Measurements from ENCODE around the gene TENT4B. TPM values are rescaled to one million over a fixed set of nuclear protein-coding genes. Genes with fewer than 3 reads are reported as not detected.

TENT4B gene
- total RNA-seq, 1 donor from 2014 or later: 15.2 TPM

GRCh38 chr16:50255538-50255937 lies 102.4 kb downstream of the TENT4B start:
- H3K9me3 Mint-ChIP-seq: no peaks in the 10 kb centered on the region
- DNase-seq (ENCODE audit: low spot score): no peak
- Histone ChIP-seq H3K4me3 (no peak overlapping the region), H3K4me1 (peaks cover 21% of the 10 kb centered on the region), H3K36me3 (no peaks in the 10 kb centered on the region), H3K27me3 (no peaks in the 10 kb centered on the region), H3K9me3 (ENCODE audit: low read depth) (no peaks in the 10 kb centered on the region), H3K9ac (no peak overlapping the region), H3K4me2 (no peak overlapping the region), H3K27ac (no peak overlapping the region), H4K20me1 (ENCODE audit: low read depth) (peaks cover 7% of the 10 kb centered on the region), H3F3A (ENCODE audit: low read depth) (peaks cover 14% of the 10 kb centered on the region), H3K79me2 (ENCODE audit: low read depth) (no peaks in the 10 kb centered on the region), H2AFZ (replicated peaks) (no peak overlapping the region)
- H3K27me3 Mint-ChIP-seq (ENCODE audit: insufficient read depth, low read depth): peaks cover 17% of the 10 kb centered on the region
- no peak overlapping the region for H3K4me3 Mint-ChIP-seq
- TF ChIP-seq EZH2 (IDR thresholded peaks at IDR 0.05) (no peak), CTCF (IDR thresholded peaks at IDR 0.05) (no peak), EZH2phosphoT487 (IDR thresholded peaks at IDR 0.05) (no peak)
- H3K36me3 Mint-ChIP-seq: no peaks in the 10 kb centered on the region
- no peak overlapping the region for H3K27ac Mint-ChIP-seq
- H3K4me1 Mint-ChIP-seq: peaks cover 23% of the 10 kb centered on the region

DNA sequence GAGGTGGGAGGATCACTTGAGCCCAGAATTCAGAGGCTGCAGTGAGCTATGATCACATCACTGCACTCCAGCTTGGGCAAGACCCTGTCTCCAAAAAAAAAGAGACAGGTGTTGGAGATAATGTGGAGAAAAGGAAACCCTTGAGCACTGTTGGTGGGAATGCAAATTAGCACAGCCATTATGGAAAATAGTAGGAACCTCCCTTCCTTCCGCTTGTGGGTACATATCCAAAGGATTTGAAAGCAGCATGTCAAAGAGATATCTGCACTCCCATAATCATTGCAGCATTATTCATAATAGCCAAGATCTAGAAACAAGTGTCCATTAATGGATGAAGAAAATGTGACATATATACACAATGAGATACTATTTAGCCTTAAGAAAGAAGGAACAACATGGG lies 103.5 kb downstream of the TENT4B start:
- H3K9me3 ChIP-seq (ENCODE audit: low read depth): no peaks in the 10 kb centered on the region
- H3K4me3 ChIP-seq: no peak overlapping the region
- no peaks in the 10 kb centered on the region for H3K79me2 ChIP-seq (ENCODE audit: low read depth)
- H3K27me3 ChIP-seq: no peaks in the 10 kb centered on the region
- H3K4me2 ChIP-seq: no peak overlapping the region
- TF ChIP-seq EZH2 (IDR thresholded peaks at IDR 0.05) (no peak), EZH2phosphoT487 (IDR thresholded peaks at IDR 0.05) (no peak), CTCF (IDR thresholded peaks at IDR 0.05) (no peak)
- H4K20me1 ChIP-seq (ENCODE audit: low read depth): peaks cover 7% of the 10 kb centered on the region
- H3K4me3 Mint-ChIP-seq: no peak overlapping the region
- no peaks in the 10 kb centered on the region for H3K9me3 Mint-ChIP-seq
- no peaks in the 10 kb centered on the region for H3K36me3 Mint-ChIP-seq
- DNase-seq (ENCODE audit: low spot score): no peak
- H3K27me3 Mint-ChIP-seq (ENCODE audit: insufficient read depth, low read depth): peaks cover 19% of the 10 kb centered on the region
- peaks cover 23% of the 10 kb centered on the region for H3K4me1 Mint-ChIP-seq
- no peak overlapping the region for H3K27ac ChIP-seq
- no peak overlapping the region for H3K27ac Mint-ChIP-seq
- H3K36me3 ChIP-seq: no peaks in the 10 kb centered on the region
- peaks cover 14% of the 10 kb centered on the region for H3F3A ChIP-seq (ENCODE audit: low read depth)
- H3K9ac ChIP-seq: no peak overlapping the region
- no peak overlapping the region for H2AFZ ChIP-seq (replicated peaks)
- peaks cover 21% of the 10 kb centered on the region for H3K4me1 ChIP-seq

GRCh38 chr16:50257876-50258275 lies 104.8 kb downstream of the TENT4B start:
- H3K4me1 Mint-ChIP-seq: peaks cover 25% of the 10 kb centered on the region
- H3K27ac Mint-ChIP-seq: no peak overlapping the region
- no peak for TF ChIP-seq EZH2phosphoT487 (IDR thresholded peaks at IDR 0.05)
- no peak for TF ChIP-seq EZH2 (IDR thresholded peaks at IDR 0.05)
- no peak for TF ChIP-seq CTCF (IDR thresholded peaks at IDR 0.05)
- Histone ChIP-seq H3K27me3 (no peaks in the 10 kb centered on the region), H3F3A (ENCODE audit: low read depth) (peaks cover 14% of the 10 kb centered on the region), H3K27ac (no peak overlapping the region), H2AFZ (replicated peaks) (no peak overlapping the region), H4K20me1 (ENCODE audit: low read depth) (peaks cover 7% of the 10 kb centered on the region), H3K9me3 (ENCODE audit: low read depth) (no peaks in the 10 kb centered on the region), H3K4me2 (no peak overlapping the region), H3K36me3 (no peaks in the 10 kb centered on the region), H3K79me2 (ENCODE audit: low read depth) (no peaks in the 10 kb centered on the region), H3K4me1 (peaks cover 15% of the 10 kb centered on the region), H3K4me3 (no peak overlapping the region), H3K9ac (no peak overlapping the region)
- H3K27me3 Mint-ChIP-seq (ENCODE audit: insufficient read depth, low read depth): peaks cover 27% of the 10 kb centered on the region
- no peaks in the 10 kb centered on the region for H3K36me3 Mint-ChIP-seq
- H3K4me3 Mint-ChIP-seq: no peak overlapping the region
- no peak for DNase-seq (ENCODE audit: low spot score)
- no peaks in the 10 kb centered on the region for H3K9me3 Mint-ChIP-seq

All from neural progenitor cell (in vitro differentiated cells).